Loucy (cell line): Measurements from ENCODE around the gene ADCY2.

ENCODE experiments used
- CTCF ChIP-seq: fragments of 200-600 bp; sonication (generic); conservative IDR thresholded peaks from 2 replicates; pipeline ENCODE4 v1.5.1; 2014; ENCODE audit warnings: mild to moderate bottlenecking, antibody characterized with exemption, low read length
- EZH2phosphoT487 ChIP-seq: fragments of 200-600 bp; IDR thresholded peaks from 2 replicates; pipeline ENCODE4 v1.6.1; 2018; ENCODE audit warnings: antibody characterized with exemption, mild to moderate bottlenecking, moderate library complexity, borderline replicate concordance

GRCh38 chr5:7589800-7590199 lies 193.9 kb downstream of the ADCY2 start:
- TF ChIP-seq CTCF (no peak), EZH2phosphoT487 (no peak)
